ENCODE data around the gene AFF2.

Gene AFF2

GRCh38 chrX:148536961-148537360, 36.5 kb downstream of the AFF2 start:
- DNase-seq (ENCODE audit: low read depth in 2 of 2), result no peak

DNA sequence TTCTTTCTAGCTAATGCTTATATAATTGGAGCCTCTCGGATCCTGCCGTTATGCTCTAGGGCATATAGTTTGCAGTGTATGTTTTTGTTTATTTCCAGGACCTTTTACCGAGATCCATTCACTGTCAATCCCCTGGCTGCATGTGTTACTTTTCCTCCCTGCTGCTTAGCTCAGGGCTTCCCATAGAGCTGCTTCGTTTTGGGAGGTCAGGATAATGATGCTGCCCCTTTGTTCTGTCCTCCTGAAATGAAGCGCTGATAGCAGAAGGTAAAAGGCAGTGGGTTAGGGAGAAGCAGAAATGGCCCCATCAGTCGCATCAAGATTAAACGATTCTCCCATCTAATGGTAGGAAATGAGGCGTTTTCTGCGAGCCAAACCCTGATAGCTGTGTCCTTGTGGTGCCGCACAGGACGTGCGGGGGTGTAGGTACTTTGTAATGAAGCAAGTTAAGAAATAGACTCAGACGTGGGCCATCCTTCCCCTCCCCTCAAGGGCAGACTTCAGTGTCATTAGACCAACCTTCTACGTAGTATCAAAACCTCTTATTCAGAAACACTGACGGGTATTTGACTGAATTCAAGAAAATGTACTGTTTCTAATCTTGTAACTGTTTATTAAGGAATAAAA, 37.3 kb downstream of the AFF2 start:
- no peak for DNase-seq (ENCODE audit: low read depth in 2 of 2)

- no peak for DNase-seq (ENCODE audit: low read depth in 2 of 2)
These were observed 38.2 kb downstream of the AFF2 start for GRCh38 chrX:148538582-148538981.

- DNase-seq (ENCODE audit: low read depth in 2 of 2), result no peak
These were observed 39.7 kb downstream of the AFF2 start for GRCh38 chrX:148540114-148540513.

DNA sequence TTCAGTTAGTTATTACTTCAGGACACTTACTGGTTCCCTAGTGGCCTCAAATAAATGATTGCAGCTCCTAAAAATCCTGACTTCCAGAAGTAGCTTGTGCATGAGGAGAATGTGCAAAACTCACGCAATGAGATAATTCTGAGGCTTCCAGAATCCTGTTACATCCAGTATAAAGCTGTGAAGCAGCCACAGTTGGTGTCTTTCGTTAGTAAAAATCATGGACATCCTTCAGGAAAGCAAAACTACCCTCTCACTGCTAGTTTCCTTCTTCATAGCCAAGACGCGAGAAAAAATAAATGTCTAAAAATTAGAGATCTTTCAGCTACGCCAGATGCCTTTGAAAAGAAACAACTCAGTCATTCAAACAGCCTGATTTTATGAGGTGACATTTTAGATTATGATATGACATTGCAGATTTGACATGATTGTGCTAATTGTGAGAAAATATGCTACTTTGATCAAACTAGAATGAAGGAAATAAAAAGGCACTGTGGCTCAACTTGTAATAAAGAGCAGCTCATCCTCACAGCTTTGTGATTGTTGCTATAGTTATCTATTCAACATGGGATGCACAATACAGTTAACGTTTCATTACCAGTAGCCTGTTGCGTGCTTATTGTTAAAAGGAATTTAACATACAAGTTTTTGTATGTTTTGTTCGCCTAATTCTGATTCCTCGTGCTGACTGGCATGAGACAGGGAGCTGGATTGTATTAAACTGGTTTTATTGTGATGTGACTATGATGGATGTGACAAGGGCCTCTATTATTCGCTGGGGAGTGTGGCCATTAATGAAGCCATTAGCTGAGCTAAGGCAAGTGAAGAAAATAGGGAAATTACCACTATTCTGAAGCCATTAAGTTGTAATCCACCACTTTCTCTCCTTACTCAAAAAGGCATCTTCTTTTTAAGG, 40.5 kb downstream of the AFF2 start:
- DNase-seq (ENCODE audit: low read depth in 2 of 2), result no peak

DNA sequence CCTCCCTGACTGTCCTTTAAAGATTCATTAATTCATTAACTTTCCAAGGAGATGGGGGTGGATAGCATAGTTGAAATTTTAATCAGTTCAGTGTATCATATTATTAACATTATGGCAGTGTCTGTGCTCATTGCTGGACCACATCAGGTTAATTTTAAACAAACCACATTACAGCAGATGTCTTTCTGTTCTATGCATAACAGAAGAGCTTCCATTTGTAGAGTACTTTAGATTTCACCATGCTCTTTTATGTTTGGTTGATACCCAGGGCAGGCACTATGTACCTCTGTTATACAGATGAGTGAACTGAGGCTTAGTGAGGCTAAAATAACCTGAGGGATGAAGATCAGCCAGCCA, 41.1 kb downstream of the AFF2 start:
- no peak for DNase-seq (ENCODE audit: low read depth in 2 of 2)

GRCh38 chrX:148542481-148543255, 42.3 kb downstream of the AFF2 start:
- no peak for DNase-seq (ENCODE audit: low read depth in 2 of 2)

DNA sequence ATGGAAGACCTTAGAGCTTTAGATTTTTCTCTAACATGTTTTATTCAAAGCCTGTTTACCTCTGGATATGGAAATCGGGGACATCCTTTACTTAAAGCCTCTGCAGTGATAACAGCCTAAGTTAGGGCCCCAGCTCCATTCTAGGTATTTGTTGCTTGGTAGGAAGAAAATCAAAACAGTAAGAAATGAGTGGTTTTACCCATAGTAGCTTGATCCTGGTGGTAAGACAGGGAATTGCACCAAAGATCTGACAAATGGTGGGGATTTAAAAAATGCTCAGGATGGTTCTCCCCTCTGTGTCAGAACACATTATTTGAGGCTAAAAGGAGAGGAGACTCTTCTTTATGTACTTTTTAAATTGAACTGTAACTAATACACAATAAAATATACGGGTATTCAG, 52.4 kb downstream of the AFF2 start:
- DNase-seq (ENCODE audit: low read depth in 2 of 2), result no peak

- no peak for DNase-seq (ENCODE audit: low read depth in 2 of 2)
These were observed 54.7 kb downstream of the AFF2 start for GRCh38 chrX:148555101-148555500.

DNA sequence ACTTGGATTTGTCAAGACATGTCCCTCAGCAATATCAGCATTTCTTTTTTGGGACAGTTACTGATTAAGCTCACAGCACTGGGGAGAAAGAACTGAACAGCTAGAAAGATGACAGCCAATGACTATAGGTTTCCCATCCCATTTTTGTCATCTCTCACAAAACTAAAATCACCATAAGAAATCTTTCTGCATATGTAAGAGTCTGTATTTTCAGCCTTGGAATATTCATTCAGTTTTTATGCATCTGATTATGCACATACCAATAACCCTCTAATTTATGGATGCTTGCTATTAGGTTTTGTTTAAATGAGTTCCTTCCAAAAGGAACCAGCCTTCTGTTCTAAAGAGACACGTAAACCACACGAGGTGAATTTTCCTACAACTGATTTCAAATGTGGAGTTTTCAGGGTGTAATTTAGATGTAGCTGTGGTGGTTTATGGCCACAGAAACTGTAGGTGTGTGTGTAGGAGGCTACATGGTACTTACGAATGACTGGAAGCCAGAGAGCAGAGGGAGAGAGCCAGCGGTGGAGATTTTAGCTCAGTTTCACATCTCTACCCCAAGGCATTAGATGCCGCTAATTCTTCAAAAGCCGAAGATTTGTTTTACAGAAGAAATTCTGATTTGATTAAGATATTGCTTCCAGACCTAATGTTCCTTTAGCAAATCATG, 55.3 kb downstream of the AFF2 start:
- DNase-seq (ENCODE audit: low read depth in 2 of 2), result no peak

DNA sequence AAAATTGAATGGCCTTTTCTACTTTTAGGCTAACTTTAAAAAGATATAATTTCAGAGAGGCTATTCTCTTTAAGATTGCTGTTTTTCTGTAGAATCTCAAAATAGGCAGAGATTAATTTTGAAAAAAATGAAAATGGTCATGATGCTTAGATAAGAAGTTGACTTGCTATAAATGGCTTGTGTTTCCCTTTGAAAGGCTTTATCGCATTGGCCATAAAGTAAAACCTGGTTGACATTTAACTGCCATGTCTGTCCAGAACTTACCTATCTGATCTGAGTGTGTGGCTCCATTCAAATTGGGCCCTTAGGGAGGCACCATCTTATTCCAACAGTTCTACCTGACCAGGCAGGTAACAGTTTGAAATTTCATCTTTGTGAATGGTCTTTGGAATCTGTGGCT, 56.1 kb downstream of the AFF2 start:
- no peak for DNase-seq (ENCODE audit: low read depth in 2 of 2)

GRCh38 chrX:148562846-148563245, 62.4 kb downstream of the AFF2 start:
- DNase-seq (ENCODE audit: low read depth in 2 of 2), result no peak

DNA sequence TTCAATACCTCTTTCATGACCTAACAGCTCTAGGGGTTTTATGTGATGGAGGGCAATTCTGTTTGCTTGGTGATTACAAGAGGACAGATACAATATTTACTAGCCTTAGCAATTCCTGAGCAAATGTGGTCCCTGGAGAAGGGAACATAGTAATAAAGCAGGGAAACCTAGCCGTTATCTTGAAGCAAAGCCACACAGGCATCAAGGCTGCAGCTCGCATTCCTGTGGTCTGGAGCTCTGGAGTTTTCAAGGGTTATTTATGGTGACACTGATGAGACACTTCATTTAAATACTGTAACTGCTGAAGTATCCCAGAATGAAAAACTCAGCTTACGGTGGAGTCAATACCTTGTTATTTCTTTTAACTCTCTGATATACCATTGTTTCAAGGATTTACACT, 66.8 kb downstream of the AFF2 start:
- no peak for DNase-seq (ENCODE audit: low read depth in 2 of 2)

GRCh38 chrX:148567779-148568178, 67.4 kb downstream of the AFF2 start:
- DNase-seq (ENCODE audit: low read depth in 2 of 2), result no peak

DNA sequence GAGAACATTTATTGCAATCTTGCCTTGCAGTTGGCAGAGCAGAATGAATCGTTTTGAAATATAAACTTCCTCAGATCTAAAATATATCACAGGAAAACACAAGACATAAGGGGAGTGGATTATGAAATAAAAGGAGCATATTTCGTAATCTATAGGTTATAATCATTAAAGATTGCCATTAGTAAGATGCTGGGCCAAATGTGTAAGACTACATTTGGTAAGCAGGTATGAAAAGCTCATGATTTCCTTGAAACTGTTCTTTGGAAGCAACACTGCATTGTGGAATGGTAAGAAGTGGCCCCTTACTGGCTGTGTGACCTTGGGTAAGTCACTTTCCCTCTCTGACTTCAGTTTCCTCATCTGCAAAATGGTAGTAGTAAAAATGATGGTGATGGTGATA, 68.3 kb downstream of the AFF2 start:
- no peak for DNase-seq (ENCODE audit: low read depth in 2 of 2)

DNA sequence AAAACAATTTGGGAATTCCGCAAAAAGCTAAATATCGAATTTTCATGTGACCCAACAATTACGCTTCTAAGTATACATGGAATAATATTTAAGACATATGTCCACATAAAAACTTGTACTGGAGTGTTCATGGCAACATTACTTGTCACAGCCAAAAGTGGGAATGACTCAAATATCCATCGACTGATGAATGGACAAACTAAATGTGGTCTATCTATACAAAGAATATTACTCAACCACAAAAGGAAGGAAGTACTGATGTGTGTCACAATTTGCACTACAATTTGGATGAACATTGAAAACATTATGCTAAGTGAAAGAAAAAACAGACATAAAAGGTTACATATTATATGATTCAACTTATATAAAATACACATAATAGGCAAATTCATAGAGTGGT, 71.9 kb downstream of the AFF2 start:
- no peak for DNase-seq (ENCODE audit: low read depth in 2 of 2)

DNA sequence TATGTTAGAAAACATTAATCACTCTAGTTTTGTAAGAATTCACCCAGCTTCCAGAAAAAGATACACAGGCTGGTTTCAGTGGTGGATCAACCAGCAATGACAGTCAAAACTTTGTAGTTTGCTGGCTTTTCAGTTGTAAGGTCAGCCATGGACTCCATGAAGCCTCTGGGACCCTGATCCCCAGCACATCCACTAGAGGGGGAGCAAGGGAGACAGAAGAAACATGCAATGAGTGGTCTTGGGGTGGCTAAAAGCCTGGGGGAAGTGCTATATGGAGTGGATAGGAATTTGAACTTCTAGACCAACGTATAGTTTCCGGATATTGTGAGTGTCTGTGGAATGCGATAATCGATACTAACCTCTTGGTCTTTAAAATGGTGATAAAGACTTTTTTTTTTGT, 72.7 kb downstream of the AFF2 start:
- DNase-seq (ENCODE audit: low read depth in 2 of 2), result no peak

GRCh38 chrX:148574237-148574973, 74.0 kb downstream of the AFF2 start:
- DNase-seq (ENCODE audit: low read depth in 2 of 2), result no peak

- DNase-seq (ENCODE audit: low read depth in 2 of 2), result no peak
These were observed 76.0 kb downstream of the AFF2 start for GRCh38 chrX:148576396-148576795.

DNA sequence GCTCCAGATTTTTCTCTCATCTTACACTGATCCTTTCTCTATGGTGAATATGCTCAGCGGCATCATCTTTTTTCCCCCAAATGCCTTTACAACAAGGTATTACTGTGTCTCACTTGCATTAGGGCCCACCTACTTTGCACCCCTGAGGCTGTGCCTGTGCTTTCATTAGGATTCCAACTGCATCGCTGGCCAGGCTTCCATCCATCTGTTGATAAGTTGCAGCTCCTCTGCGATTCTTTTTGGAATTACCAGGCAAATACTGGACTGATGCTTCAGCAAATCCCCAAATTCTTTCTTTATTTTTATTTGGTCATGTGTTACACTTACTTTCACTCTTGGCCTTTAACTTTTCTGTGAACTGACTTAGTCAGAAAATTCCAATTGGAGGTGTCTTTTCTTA, 77.3 kb downstream of the AFF2 start:
- DNase-seq (ENCODE audit: low read depth in 2 of 2), result no peak

DNA sequence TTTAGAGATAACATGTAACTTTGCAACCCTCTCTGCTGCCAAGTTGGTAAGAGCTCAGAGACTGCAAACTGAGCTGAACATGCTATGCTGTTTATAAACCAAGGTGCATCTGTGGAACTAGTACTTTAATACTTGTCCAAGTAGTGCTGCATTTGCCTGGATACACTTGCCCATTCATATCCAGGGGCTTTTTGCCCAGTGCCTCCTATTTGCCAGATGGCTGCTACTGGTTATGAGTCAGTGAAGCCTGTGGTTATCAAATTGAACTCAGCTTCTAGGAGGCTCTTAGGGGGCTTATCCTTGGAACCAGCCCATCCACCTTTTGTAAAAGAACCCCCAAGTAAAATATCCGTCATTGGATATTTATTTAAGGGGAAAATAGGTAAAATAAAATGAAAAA, 79.6 kb downstream of the AFF2 start:
- no peak for DNase-seq (ENCODE audit: low read depth in 2 of 2)
